GF-D8 (cell line): ENCODE data around the gene CNPY4.

Experiments used
- DNase-seq: peaks from one replicate; lab custom pipeline; 2025; lab: John Stamatoyannopoulos, UW

Gene CNPY4, protein sequence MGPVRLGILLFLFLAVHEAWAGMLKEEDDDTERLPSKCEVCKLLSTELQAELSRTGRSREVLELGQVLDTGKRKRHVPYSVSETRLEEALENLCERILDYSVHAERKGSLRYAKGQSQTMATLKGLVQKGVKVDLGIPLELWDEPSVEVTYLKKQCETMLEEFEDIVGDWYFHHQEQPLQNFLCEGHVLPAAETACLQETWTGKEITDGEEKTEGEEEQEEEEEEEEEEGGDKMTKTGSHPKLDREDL

DNA sequence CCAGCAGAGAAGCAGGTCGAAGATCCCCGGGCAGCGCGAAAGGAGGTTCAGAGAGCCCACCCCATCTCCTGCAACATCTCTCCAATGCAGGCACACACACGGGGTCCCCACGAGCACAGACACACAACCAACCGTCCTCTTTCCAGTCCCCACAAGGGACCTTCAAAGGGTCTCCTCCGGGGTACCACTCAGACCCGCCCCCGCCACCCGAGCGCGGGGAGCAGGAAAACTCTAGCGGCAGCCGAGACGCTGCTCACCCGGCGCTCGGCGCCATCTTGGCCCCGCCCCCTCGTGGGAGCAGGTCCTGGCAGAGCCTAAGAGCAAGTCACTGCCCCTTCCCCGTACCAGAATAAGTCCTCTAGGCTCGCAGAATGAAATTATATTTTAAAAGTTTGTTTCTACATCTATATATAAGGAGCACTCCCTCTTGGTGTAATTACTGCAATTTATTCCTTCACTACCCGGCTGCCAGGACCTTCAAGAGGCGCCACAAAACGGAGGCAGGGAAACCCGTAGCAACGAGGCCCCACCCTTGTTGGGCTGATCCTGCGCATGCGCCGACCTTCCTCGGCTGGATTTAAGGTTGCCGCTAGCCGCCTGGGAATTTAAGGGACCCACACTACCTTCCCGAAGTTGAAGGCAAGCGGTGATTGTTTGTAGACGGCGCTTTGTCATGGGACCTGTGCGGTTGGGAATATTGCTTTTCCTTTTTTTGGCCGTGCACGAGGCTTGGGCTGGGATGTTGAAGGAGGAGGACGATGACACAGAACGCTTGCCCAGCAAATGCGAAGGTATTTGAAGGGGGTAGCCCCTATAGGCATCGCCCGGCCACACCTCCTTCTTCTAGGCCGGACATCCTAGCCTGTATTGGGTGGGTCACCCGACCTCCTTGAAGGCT, at the start of gene CNPY4, which contains the start of gene TAF6:
TSS of gene CNPY4 (plus strand) at position 563 of the 898 bp plus-strand sequence. CDS start at position 674, 111 bp downstream.
TSS of gene TAF6 (minus strand) at position 287 of the 898 bp plus-strand sequence. CDS start 5,149 bp downstream, outside the sequence.
- peak; percentile 90 for DNase-seq

DNA sequence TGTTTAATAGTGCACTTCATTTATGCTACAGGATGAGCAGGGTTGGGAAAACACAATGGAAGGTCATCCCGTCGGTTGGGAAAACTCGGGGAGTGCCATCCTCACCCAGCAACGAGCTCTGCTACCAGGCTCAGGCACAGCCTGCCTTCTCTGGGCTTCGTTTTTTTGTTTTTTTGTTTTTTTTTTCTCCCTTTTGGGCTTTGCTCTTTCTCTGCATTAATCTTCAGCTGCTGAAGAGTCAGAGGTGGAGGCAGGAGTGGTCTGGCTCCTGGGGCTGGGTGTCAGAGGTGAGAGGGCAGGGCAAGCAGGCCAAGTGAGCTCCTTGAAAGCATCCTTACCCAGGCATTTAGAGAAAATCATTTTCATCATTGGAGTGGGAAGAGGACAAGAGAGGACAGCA, 49.4 kb upstream of the CNPY4 start:
- DNase-seq: no peak

DNA sequence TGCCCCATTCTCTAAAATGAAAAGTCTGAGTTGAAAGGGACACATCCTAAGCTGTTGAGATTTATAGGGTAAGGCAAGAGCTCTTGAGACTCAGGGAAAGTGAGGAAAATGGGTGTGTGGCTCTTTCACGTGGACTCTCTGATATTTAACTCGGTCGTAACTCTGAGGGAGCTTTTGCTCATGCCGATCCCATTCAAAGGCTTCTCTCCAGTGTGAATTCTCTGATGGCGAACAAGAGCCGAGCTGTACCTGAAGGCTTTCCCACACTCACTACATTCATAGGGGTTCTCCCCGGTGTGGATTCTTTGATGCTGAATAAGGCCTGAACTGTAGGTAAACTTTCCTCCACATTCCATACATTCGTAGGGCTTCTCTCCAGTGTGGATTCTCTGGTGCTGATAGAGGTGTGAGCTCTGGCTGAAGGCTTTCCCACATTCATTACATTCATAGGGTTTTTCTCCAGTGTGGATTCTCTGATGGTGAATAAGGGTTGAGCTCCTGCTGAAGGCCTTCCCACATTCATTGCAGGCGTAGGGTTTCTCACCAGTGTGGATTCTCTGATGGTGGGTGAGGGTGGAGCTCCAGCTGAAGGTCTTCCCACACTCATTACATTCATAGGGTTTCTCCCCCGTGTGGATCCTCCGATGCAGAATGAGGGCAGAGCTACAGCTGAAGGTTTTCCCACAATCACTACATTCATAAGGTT, 48.3 kb upstream of the CNPY4 start:
- no peak for DNase-seq

DNA sequence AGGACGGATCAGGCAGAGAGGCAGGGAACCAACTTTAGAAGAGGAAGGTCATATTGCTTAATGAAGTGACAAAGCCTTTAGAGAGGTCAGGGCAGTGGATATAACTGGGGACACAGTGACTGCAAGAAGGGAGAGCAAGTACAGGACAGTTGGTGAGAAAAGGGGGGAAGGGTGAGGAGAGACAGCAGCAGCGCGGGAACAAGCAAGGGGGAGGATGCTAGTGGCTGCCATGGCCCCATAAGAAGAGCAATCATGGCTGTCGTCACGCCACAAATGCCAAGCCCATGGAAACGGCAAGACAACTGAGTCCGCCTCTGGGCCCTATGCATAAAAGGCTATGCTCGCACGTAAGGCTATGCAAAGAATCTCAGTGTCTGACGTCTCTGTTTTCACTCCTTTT, 47.0 kb upstream of the CNPY4 start:
- no peak for DNase-seq

DNA sequence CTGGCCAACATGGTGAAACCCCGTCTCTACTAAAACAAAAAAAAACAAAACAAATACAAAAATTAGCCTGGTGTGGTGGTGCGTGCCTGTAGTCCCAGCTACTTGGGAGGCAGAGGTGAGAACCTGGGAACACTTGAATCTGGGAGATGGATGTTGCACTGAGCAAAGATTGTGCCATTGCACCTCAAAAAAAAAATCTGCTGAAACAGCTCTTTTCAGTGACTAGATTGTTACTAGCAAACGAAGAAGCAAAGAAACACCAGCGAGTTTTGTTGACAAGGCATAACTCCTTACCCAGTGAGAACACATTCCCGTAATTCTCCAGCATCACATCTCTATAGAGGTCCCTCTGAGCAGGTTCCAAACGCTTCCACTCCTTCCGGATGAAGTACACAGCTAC, 44.6 kb upstream of the CNPY4 start:
- DNase-seq: no peak

DNA sequence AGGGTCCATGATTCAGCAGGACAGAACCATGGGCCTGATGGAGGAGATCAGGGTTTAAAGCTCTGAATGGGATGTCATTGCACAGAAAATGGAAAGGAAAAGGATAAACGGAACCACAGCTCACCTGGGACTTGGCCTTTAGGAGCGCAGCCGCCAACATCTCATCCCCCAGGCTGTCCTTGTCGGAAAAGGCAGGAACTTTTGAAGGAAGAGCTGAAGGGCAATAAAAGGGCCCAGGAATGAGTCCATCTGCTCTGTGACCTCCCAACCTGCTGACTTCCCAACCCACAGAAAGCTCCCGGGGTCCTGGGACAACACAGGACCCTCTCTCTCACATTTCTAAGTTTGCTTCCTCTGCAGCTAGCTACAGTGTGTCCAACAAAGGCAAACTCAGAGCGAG, 44.0 kb upstream of the CNPY4 start:
- no peak for DNase-seq

DNA sequence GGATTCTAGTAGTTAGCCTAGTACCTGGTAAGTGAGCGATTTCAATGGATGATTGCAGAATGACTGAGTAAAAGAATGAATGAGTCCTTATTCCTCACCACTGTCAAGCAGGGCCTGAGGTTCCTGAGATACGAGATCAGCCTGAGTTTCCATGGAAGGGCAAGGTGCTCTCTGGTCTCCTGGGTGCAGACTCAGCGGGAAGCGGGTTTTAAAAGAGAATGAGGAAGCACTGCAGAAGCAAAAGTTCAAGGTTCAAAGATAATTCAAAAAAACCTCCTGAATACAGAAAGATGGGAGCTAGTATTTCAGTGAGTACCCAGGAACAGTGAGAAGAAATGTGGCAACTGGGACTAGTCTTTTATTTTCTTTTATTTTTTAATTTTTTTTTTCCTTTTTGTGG, 42.2 kb upstream of the CNPY4 start:
- DNase-seq: no peak

DNA sequence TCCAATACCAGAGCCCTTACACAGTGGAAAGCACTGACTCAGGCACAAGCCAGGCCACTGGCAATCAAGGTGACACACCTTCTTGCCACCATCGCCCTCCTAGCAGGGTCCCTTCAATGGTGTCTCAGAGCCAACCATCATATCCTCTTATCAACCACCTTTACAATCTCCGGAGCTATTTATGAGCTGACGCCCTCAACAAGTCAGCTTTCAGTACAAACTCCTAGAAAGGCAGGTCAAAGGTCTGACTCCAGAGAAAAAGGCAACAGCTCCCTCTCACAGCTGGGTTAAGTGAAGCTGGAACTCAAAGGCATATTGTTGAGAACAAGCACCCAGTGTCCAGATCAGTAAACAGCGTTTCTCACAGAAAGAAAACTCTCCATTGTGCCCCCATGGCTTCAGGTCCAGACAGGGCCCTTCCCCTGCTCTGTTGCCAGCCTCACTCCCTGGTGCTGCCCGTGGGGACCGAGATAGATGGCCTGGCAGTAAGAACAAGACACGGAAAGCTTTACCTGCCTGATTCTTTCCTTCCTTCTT, 40.3 kb upstream of the CNPY4 start:
- DNase-seq: no peak

DNA sequence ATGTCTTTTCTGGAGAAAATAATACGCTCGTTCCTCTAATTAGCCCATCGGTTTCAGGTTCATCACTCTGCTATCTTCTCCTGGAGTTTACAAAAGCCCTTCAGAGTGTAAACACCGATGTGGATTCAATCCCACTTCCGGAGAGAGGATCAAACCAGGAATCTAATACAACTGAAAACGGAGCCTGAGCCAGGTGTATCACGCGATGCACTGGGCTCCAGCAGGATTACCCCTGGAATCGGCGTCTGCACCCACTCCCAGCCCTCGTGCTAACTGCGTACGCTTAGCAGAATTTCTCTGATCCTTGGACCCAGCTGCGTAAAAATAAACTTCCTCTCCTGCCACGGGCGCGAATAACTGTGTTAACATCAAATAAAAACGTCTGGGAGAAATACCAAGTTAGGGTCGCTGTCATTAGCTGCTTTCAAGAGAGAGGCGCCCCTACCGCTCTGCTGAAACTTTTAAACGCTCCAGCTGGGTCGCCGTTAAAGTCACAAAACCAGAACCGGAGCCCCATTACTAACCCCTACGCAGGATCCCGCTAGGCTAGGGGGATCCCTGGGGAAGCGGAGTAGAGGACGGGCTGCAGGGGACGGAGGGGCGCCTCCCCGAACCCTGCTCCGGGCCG, 38.4 kb upstream of the CNPY4 start:
- DNase-seq: no peak

DNA sequence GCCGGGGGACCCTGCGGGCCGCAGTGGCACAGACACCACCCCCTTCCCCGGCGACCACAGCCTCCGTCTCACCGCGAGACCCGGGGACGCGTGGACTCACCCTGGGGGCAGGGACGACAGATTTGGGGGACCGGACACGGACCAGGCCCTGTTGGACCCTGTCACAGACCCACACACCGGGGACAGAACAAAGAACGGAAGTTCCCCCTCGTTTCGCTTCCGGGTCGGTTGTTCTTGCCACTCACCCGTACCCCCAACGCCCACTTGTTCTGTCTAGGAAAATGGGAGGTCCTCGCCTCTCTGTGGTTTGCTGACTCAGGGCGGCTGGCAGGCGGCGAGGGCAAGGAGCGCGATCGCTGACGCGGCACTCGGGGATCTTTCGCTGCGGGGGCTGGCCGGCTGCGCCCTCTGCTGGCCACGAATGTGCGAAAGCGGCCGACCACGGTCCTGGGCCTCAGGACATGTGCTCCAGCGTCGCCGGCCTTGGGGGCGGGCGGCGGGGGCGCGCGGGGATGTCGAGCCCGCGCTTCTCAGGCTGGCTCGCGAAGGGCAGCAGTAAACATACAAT, 37.8 kb upstream of the CNPY4 start, which contains the start of gene ZNF3:
TSS of gene ZNF3 (minus strand) at position 189 of the 568 bp plus-strand sequence. CDS start 4,366 bp downstream, outside the sequence.
- peak; percentile 97 for DNase-seq

DNA sequence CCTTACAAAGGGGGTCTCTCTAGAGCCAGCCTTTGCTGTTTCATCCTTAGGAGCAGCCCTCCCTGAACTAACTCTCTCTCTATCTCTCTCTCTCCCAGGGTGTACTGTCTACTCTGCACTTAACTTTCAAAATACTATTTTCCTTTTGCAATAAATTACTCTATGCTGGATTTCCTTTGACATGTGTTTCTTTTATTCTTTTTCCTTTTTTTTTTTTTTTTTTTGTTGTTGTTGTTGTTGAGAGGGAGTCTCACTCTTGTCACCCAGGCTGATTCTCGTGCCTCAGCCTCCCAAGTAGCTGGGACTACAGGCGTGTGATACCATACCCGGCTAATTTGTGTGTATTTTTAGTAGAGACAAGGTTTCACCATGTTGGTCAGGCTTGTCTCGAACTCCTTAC, 36.5 kb upstream of the CNPY4 start:
- no peak for DNase-seq

DNA sequence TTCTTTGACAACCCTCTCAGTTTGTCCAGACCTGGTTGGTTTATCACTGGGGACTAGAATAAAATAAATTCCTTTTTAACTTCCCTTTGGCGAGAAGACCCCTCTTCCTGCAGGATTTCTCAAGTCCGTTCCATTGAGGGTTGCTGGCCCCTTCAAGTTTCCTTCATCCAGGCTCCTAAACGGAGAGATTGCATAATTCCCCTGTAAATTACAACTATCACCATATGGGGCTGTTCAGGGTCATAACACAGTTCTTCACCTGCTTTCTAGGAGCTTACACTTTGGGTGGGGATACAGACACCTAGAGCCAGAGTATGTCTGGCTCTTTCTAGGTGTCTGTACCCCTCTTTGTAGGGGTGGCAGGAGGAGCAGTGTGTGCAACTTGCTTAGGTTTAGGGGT, 33.9 kb upstream of the CNPY4 start:
- DNase-seq: peak; percentile 34

DNA sequence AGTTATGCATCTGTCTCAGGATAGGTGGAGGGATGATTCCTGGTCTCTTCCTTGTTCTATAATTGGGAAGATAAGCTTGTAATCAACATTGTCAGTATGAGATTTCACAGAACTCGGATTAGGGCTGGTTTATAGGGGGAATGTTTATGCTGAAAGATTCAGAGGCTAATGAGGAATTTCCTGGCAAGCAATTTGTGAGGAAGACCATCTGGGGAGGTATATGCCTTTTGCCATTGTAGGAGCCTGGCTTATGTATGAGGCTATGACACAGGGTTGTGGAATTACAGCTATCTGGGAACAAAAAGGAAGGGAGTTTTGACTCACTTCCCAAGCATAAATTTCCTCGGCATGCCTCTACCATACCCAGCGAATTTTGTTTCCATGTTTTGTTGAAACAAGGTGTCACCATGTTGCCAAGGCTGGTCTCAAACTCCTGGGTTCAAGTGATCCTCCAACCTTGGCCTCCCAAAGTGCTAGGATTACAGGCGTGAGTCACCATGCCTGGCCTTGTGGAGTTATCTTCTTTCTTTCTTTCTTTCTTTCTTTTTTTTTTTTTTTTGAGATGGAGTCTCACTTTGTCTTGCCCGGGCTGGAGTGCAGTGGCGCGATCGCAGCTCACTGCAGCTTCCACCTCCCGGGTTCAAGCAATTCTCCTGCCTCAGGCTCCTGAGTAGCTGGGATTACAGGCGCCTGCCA, 32.2 kb upstream of the CNPY4 start:
- no peak for DNase-seq

DNA sequence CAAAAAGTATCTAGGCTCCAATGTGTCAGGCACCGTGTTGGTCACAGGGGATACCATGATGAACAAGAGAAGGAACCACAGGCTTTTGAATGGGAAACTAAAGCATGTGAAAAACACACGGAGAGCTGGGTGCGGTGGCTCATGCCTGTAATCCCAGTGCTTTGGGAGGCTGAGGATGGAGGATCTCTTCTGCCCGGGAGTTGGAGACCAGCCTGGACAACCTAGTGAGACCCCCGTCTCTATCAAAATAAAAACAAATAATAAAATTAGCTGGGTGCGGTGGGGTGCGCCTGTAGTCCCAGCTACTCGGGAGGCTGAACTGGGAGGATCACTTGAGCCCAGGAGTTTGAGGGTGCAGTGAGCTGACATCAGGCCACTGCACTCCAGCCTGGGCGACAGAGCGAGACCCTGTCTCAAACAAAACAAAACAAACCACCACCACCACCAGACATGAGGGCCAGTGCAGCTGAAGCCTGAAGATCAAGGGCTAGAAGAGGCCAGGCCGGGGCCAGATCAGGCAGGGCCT, 31.3 kb upstream of the CNPY4 start:
- no peak for DNase-seq

DNA sequence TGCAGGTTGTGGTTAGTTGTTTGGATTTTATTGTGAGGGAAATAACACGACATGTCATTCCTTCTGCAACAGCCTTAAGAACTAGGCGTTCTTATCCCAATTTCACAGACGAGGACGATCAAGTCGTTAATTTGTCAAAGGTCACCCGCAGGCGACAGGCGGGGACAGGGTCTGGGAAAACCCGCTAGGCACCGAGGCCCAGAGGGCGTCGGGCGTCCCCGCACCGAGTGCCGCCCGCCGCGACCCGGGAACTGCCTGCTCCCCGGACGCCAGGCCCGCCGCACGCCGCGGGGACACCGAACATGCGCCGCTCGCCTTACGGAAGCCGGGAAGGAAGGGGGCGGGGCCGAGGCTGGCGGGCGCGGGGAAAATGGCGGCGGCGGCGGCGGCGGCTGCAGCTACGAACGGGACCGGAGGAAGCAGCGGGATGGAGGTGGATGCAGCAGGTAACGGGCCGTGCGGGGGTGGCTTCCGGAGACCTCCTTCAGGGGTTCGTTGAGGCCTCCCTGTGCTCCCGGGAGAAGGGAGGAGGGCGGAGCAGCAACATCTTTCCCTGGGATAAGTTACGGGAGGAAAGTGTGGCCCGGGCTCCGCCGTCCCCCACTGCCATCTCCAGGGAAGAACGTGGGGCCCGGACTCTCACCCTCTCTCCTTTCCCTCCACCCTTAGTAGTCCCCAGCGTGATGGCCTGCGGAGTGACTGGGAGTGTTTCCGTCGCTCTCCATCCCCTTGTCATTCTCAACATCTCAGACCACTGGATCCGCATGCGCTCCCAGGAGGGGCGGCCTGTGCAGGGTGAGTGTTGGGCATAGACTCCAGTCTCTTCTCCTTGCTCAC, 30.6 kb upstream of the CNPY4 start, which contains the start of gene COPS6:
TSS of gene COPS6 (plus strand) at position 349 of the 837 bp plus-strand sequence. CDS start at position 371, 22 bp downstream.
- peak; percentile 45 for DNase-seq

DNA sequence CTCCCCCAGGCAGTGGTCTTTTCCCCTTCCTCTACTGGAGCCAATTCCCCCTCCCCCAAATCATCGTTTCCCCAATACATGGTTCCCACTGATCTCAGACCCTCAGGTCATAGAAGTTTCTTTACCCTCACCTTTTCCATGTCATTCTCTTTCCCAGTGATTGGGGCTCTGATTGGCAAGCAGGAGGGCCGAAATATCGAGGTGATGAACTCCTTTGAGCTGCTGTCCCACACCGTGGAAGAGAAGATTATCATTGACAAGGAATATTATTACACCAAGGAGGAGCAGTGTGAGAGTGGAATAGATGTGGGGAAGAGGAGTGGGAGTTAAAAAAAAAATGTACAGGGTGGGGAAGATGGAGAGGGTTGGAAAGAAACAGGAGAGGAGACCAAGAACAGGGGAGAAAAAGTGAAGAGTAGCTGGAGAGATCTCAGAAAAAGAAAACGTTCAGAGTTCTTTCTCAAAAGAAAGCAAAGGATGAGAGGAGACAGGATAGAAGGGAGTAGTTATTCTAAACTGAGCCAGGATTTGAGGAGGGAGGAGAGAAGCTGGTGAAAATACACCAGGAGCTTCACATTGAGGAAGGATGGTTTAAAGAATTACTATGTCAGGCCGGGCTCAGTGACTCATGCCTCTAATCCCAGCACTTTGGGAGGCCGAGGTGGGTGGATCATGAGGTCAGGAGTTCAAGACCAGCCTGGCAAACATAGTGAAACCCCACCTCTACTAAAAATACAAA, 29.8 kb upstream of the CNPY4 start:
- no peak for DNase-seq

DNA sequence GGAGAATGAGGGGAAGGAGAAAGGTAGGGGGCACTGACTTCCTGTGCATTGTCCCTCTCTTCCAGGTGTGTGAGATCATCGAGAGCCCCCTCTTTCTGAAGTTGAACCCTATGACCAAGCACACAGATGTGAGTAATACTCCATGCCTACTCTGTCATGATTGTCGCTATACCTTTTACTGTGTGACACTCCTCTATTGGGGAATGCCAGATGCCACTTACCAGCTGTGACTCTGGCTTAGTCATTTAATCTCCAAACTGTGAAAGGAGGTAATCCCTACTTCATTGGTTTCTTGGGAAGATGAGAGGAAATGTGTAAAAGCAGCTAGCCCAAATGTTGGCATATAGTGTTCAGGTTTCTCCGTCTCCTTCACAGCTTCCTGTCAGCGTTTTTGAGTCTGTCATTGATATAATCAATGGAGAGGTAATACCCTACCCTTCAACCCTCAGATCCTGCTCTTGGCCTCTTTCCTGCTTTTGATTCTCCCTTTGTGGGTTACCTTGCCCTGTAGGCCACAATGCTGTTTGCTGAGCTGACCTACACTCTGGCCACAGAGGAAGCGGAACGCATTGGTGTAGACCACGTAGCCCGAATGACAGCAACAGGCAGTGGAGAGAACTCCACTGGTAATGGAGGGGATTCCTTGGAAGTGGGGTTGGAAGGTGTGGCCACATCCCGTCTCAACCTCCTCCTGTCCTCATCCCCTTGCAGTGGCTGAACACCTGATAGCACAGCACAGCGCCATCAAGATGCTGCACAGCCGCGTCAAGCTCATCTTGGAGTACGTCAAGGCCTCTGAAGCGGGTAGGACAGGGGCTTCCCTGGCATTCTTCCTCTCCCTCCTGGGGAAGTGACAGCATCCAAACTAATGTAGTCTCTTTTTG, 28.7 kb upstream of the CNPY4 start:
- DNase-seq: no peak
